Measurements from ENCODE around the gene RANBP10. TPM values are rescaled to one million over a fixed set of nuclear protein-coding genes. Genes with fewer than 3 reads are reported as not detected.

RANBP10 gene
- total RNA-seq, 5 donors from 2014 or later (not counting 1 experiment from before 2014, with no cell fraction given) = 21.9 to 29.3 (median 24.5) TPM

GRCh38 chr16:67790071-67790470, 16.3 kb downstream of the RANBP10 start:
- H3K9me3 Mint-ChIP-seq = no peaks in the 10 kb centered on the region
- H3K27me3 Mint-ChIP-seq = no peaks in the 10 kb centered on the region
- no peak overlapping the region for H3K27ac ChIP-seq (ENCODE audit: low read length)
- no peaks in the 10 kb centered on the region for H3K9me3 ChIP-seq
- H3K36me3 Mint-ChIP-seq = peaks cover 6% of the 10 kb centered on the region
- H3K27me3 ChIP-seq (replicated peaks in 1 of 2; ENCODE audit: control insufficient read depth in 2 of 2, extremely low read depth in 1 of 2, insufficient read depth in 2 of 2, low read length in 1 of 2) = no peaks in the 10 kb centered on the region
- peaks cover 0 to 2% of the 10 kb centered on the region in 2 donors for H3K36me3 ChIP-seq (ENCODE audit: control insufficient read depth in 2 of 2, extremely low read depth in 1 of 2, insufficient read depth in 1 of 2, low read length in 1 of 2)
- no peak overlapping the region for H3K4me3 ChIP-seq (ENCODE audit: control insufficient read depth in 1 of 2, extremely low read depth in 1 of 2, low read length in 1 of 2)
- H3K4me3 Mint-ChIP-seq = no peak overlapping the region
- peaks cover 7 to 18% (median 15%) of the 10 kb centered on the region in 3 donors for H3K4me1 Mint-ChIP-seq
- ATAC-seq (replicated peaks in 1 of 4) (no peak), DNase-seq (no peak)
- H3K27ac Mint-ChIP-seq = no peak overlapping the region
- ChIA-PET CTCF (interaction anchor here in 1 of 2 donors (0.6 kb wide), 1 partner anchor 688 kb away, joined by 3 read pairs; no protein-coding TSS in a partner anchor), POLR2A (no interaction called here)
- H3K4me1 ChIP-seq (ENCODE audit: control insufficient read depth in 1 of 2, extremely low read depth in 1 of 2, insufficient read depth in 2 of 2, low read length in 2 of 2) = no peaks in the 10 kb centered on the region

GRCh38 chr16:67786491-67786890, 19.9 kb downstream of the RANBP10 start:
- POLR2A ChIA-PET = no interaction called here
- Mint-ChIP-seq H3K36me3 (peaks cover 6% of the 10 kb centered on the region), H3K27me3 (no peaks in the 10 kb centered on the region), H3K27ac (peak overlapping the region in 1 of 2 donors; percentile 3), H3K9me3 (no peaks in the 10 kb centered on the region), H3K4me1 (peaks cover 21 to 30% (median 22%) of the 10 kb centered on the region in 3 donors), H3K4me3 (no peak overlapping the region)
- CTCF ChIA-PET = no interaction called here
- DNase-seq (no peak), ATAC-seq (replicated peaks in 1 of 4) (no peak)
- peaks cover 0 to 2% of the 10 kb centered on the region in 2 donors for H3K36me3 ChIP-seq (ENCODE audit: control insufficient read depth in 2 of 2, extremely low read depth in 1 of 2, insufficient read depth in 1 of 2, low read length in 1 of 2)
- peaks cover 2 to 10% of the 10 kb centered on the region in 2 experiments for H3K4me1 ChIP-seq (ENCODE audit: control insufficient read depth in 1 of 2, extremely low read depth in 1 of 2, insufficient read depth in 2 of 2, low read length in 2 of 2)
- no peaks in the 10 kb centered on the region for H3K27me3 ChIP-seq (replicated peaks in 1 of 2; ENCODE audit: control insufficient read depth in 2 of 2, extremely low read depth in 1 of 2, insufficient read depth in 2 of 2, low read length in 1 of 2)
- no peak overlapping the region for H3K27ac ChIP-seq (ENCODE audit: low read length)
- no peak overlapping the region for H3K4me3 ChIP-seq (ENCODE audit: control insufficient read depth in 1 of 2, extremely low read depth in 1 of 2, low read length in 1 of 2)
- WGBS (ENCODE audit: insufficient coverage) = 71% methylated on average over 1 of the region's 5 CpGs
- H3K9me3 ChIP-seq = no peaks in the 10 kb centered on the region

GRCh38 chr16:67783353-67783725, 23.0 kb downstream of the RANBP10 start:
- H3K27me3 Mint-ChIP-seq = no peaks in the 10 kb centered on the region
- no peak overlapping the region for H3K4me3 ChIP-seq (ENCODE audit: control insufficient read depth in 1 of 2, extremely low read depth in 1 of 2, low read length in 1 of 2)
- CTCF ChIA-PET = interaction anchor here in 1 of 2 donors (0.7 kb wide), 1 partner anchor 794 kb away, joined by 9 read pairs; no protein-coding TSS in a partner anchor
- H3K9me3 Mint-ChIP-seq = no peaks in the 10 kb centered on the region
- H3K27ac ChIP-seq (ENCODE audit: low read length) = no peak overlapping the region
- peak overlapping the region; percentile 23 to 61 for H3K27ac Mint-ChIP-seq
- no peak overlapping the region for H3K4me3 Mint-ChIP-seq
- no peaks in the 10 kb centered on the region for H3K27me3 ChIP-seq (replicated peaks in 1 of 2; ENCODE audit: control insufficient read depth in 2 of 2, extremely low read depth in 1 of 2, insufficient read depth in 2 of 2, low read length in 1 of 2)
- peaks cover 11 to 22% of the 10 kb centered on the region in 2 experiments for H3K4me1 ChIP-seq (ENCODE audit: control insufficient read depth in 1 of 2, extremely low read depth in 1 of 2, insufficient read depth in 2 of 2, low read length in 2 of 2)
- H3K9me3 ChIP-seq = no peaks in the 10 kb centered on the region
- H3K36me3 ChIP-seq (ENCODE audit: control insufficient read depth in 2 of 2, extremely low read depth in 1 of 2, insufficient read depth in 1 of 2, low read length in 1 of 2) = no peaks in the 10 kb centered on the region
- no peak for ATAC-seq (replicated peaks in 1 of 4)
- DNase-seq = no peak
- POLR2A ChIA-PET = no interaction called here
- peaks cover 35 to 46% (median 35%) of the 10 kb centered on the region in 3 donors for H3K4me1 Mint-ChIP-seq
- peaks cover 8% of the 10 kb centered on the region for H3K36me3 Mint-ChIP-seq

- H3K4me3 ChIP-seq (ENCODE audit: control insufficient read depth in 1 of 2, extremely low read depth in 1 of 2, low read length in 1 of 2) = no peak overlapping the region
- H3K36me3 Mint-ChIP-seq = peaks cover 9% of the 10 kb centered on the region
- H3K27ac ChIP-seq (ENCODE audit: low read length) = no peak overlapping the region
- peaks cover 11 to 22% of the 10 kb centered on the region in 2 experiments for H3K4me1 ChIP-seq (ENCODE audit: control insufficient read depth in 1 of 2, extremely low read depth in 1 of 2, insufficient read depth in 2 of 2, low read length in 2 of 2)
- CTCF ChIA-PET = no interaction called here
- POLR2A ChIA-PET = no interaction called here
- no peaks in the 10 kb centered on the region for H3K27me3 ChIP-seq (replicated peaks in 1 of 2; ENCODE audit: control insufficient read depth in 2 of 2, extremely low read depth in 1 of 2, insufficient read depth in 2 of 2, low read length in 1 of 2)
- no peaks in the 10 kb centered on the region for H3K27me3 Mint-ChIP-seq
- no peak overlapping the region for H3K4me3 Mint-ChIP-seq
- H3K4me1 Mint-ChIP-seq = peaks cover 36 to 48% (median 38%) of the 10 kb centered on the region in 3 donors
- WGBS (ENCODE audit: insufficient coverage) = 89% methylated on average over 10 of the region's 12 CpGs
- ATAC-seq (replicated peaks in 1 of 4) = no peak
- H3K9me3 ChIP-seq = no peaks in the 10 kb centered on the region
- no peak for DNase-seq
- no peaks in the 10 kb centered on the region for H3K9me3 Mint-ChIP-seq
- H3K27ac Mint-ChIP-seq = peak overlapping the region in 1 of 2 donors; percentile 61
- no peaks in the 10 kb centered on the region for H3K36me3 ChIP-seq (ENCODE audit: control insufficient read depth in 2 of 2, extremely low read depth in 1 of 2, insufficient read depth in 1 of 2, low read length in 1 of 2)
Observed at GRCh38 chr16:67782567-67783352, 23.6 kb downstream of the RANBP10 start.

GRCh38 chr16:67781565-67781921, 24.8 kb downstream of the RANBP10 start:
- POLR2A ChIA-PET = no interaction called here
- Mint-ChIP-seq H3K27me3 (no peaks in the 10 kb centered on the region), H3K4me3 (peak overlapping the region in 1 of 3 donors; percentile 46), H3K4me1 (peaks cover 37 to 45% (median 41%) of the 10 kb centered on the region in 3 donors), H3K36me3 (peaks cover 12% of the 10 kb centered on the region), H3K27ac (peak overlapping the region; percentile 86 to 93), H3K9me3 (no peaks in the 10 kb centered on the region)
- Histone ChIP-seq H3K9me3 (no peaks in the 10 kb centered on the region), H3K4me3 (ENCODE audit: control insufficient read depth in 1 of 2, extremely low read depth in 1 of 2, low read length in 1 of 2) (peak overlapping the region in 1 of 2 donors; percentile 25), H3K27me3 (replicated peaks in 1 of 2; ENCODE audit: control insufficient read depth in 2 of 2, extremely low read depth in 1 of 2, insufficient read depth in 2 of 2, low read length in 1 of 2) (no peaks in the 10 kb centered on the region), H3K27ac (ENCODE audit: low read length) (peak overlapping the region; percentile 36), H3K36me3 (ENCODE audit: control insufficient read depth in 2 of 2, extremely low read depth in 1 of 2, insufficient read depth in 1 of 2, low read length in 1 of 2) (no peaks in the 10 kb centered on the region), H3K4me1 (ENCODE audit: control insufficient read depth in 1 of 2, extremely low read depth in 1 of 2, insufficient read depth in 2 of 2, low read length in 2 of 2) (peaks cover 11 to 22% of the 10 kb centered on the region in 2 experiments)
- CTCF ChIA-PET = interaction anchor here (0.6 to 0.8 kb wide), 2 partner anchors 86 to 267 kb away, joined by 3 read pairs; no protein-coding TSS in a partner anchor
- WGBS (ENCODE audit: insufficient coverage) = 25% methylated on average over 5 of the region's 5 CpGs
- ATAC-seq (replicated peaks in 1 of 4) (peak; percentile 84 to 98 (median 86)), DNase-seq (peak in 19 of 35 experiments; percentile 6 to 42 (median 13))

GRCh38 chr16:67780847-67781564, 25.4 kb downstream of the RANBP10 start:
- no peaks in the 10 kb centered on the region for H3K36me3 ChIP-seq (ENCODE audit: control insufficient read depth in 2 of 2, extremely low read depth in 1 of 2, insufficient read depth in 1 of 2, low read length in 1 of 2)
- Mint-ChIP-seq H3K27me3 (no peaks in the 10 kb centered on the region), H3K36me3 (peaks cover 12% of the 10 kb centered on the region), H3K27ac (peak overlapping the region; percentile 86 to 93), H3K9me3 (no peaks in the 10 kb centered on the region), H3K4me1 (peaks cover 37 to 41% (median 41%) of the 10 kb centered on the region in 3 donors), H3K4me3 (peak overlapping the region in 1 of 3 donors; percentile 46)
- peak in 3 of 4 experiments; percentile 29 to 41 (median 39) for ATAC-seq (replicated peaks in 1 of 4)
- H3K27ac ChIP-seq (ENCODE audit: low read length) = peak overlapping the region; percentile 36
- H3K9me3 ChIP-seq = no peaks in the 10 kb centered on the region
- WGBS (ENCODE audit: insufficient coverage) = 100% methylated on average over 1 of the region's 7 CpGs
- DNase-seq = no peak
- ChIA-PET CTCF (interaction anchor here (0.6 to 0.8 kb wide), 2 partner anchors 86 to 267 kb away, joined by 3 read pairs; no protein-coding TSS in a partner anchor), POLR2A (interaction anchor here in 1 of 2 donors (0.5 kb wide), 1 partner anchor 449 kb away, joined by 4 read pairs; no protein-coding TSS in a partner anchor)
- peaks cover 11 to 22% of the 10 kb centered on the region in 2 experiments for H3K4me1 ChIP-seq (ENCODE audit: control insufficient read depth in 1 of 2, extremely low read depth in 1 of 2, insufficient read depth in 2 of 2, low read length in 2 of 2)
- no peaks in the 10 kb centered on the region for H3K27me3 ChIP-seq (replicated peaks in 1 of 2; ENCODE audit: control insufficient read depth in 2 of 2, extremely low read depth in 1 of 2, insufficient read depth in 2 of 2, low read length in 1 of 2)
- no peak overlapping the region for H3K4me3 ChIP-seq (ENCODE audit: control insufficient read depth in 1 of 2, extremely low read depth in 1 of 2, low read length in 1 of 2)

All from T-cell (primary cell).